ENCODE results near the gene POLG. TPM values are rescaled to one million over a fixed set of nuclear protein-coding genes. Genes with fewer than 3 reads are reported as not detected.
"Not testable (repeated sequence)": the region's sequence is repeated elsewhere in the genome, so short reads cannot be mapped to it uniquely, and the experiment has no call there.

The POLG gene
- total RNA-seq, 1 donor from 2014 or later: 69.3 TPM

DNA sequence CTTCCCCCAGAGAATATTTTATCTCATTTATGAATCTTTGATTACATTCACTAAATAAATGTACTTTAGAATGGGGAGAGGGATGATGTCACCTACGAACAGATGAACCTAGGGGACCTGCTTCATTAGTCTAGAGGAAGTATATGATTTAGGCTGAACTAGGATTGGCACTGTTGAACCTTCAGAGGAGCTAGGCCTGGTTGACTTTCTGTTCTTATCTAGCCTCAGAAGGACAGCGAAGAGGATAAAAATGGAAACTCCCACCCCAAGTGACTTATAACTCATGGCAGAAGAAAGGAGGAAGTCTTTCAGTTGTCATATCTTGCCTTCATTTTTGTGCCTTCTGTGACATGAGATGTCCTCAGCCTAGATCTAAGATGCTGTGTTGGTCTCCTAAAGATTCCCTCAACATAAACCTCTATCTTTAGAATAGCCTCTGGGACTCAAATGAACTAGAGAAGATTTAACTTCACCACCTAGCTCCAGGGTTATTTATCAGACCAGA lies 42.6 kb downstream of the POLG start:
- DNase-seq (ENCODE audit: low spot score, unreplicated experiment): no peak
- H3K9me3 Mint-ChIP-seq (ENCODE audit: low read depth): no peaks in the 10 kb centered on the region
- H3K36me3 Mint-ChIP-seq (ENCODE audit: insufficient read depth): peaks cover 31% of the 10 kb centered on the region
- H3K27me3 Mint-ChIP-seq: no peaks in the 10 kb centered on the region
- H3K4me3 Mint-ChIP-seq (ENCODE audit: low read depth): no peak overlapping the region
- no peak overlapping the region for H3K27ac Mint-ChIP-seq
- no peaks in the 10 kb centered on the region for H3K4me1 Mint-ChIP-seq (ENCODE audit: low read depth)
- TF ChIP-seq, protein P1, sequence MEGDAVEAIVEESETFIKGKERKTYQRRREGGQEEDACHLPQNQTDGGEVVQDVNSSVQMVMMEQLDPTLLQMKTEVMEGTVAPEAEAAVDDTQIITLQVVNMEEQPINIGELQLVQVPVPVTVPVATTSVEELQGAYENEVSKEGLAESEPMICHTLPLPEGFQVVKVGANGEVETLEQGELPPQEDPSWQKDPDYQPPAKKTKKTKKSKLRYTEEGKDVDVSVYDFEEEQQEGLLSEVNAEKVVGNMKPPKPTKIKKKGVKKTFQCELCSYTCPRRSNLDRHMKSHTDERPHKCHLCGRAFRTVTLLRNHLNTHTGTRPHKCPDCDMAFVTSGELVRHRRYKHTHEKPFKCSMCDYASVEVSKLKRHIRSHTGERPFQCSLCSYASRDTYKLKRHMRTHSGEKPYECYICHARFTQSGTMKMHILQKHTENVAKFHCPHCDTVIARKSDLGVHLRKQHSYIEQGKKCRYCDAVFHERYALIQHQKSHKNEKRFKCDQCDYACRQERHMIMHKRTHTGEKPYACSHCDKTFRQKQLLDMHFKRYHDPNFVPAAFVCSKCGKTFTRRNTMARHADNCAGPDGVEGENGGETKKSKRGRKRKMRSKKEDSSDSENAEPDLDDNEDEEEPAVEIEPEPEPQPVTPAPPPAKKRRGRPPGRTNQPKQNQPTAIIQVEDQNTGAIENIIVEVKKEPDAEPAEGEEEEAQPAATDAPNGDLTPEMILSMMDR (IDR thresholded peaks at IDR 0.05; ENCODE audit: unreplicated experiment): no peak

DNA sequence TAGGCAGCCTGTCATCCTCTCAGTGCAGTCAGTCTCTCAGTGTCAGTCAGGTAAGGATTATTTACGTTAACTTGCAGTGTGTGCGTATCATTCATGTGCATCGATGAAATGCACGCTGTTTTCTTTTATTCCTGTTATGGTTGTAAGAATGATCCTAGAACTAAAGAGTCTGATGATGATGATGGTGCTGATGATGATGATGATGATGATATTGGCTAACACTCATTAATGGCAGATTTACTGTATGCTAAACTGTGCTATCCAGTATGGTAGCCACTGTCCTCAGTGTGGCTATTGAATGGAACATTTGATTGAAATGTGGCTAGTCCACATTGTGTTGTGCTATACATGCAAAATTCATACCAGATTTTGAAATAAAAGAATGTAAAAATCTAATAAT lies 51.4 kb downstream of the POLG start:
- peaks cover 22% of the 10 kb centered on the region for H3K36me3 Mint-ChIP-seq (ENCODE audit: insufficient read depth)
- H3K27ac Mint-ChIP-seq: no peak overlapping the region
- DNase-seq (ENCODE audit: low spot score, unreplicated experiment): no peak
- H3K27me3 Mint-ChIP-seq: no peaks in the 10 kb centered on the region
- H3K4me3 Mint-ChIP-seq (ENCODE audit: low read depth): no peak overlapping the region
- TF ChIP-seq, protein P1 (IDR thresholded peaks at IDR 0.05; ENCODE audit: unreplicated experiment): no peak
- peaks cover 4% of the 10 kb centered on the region for H3K9me3 Mint-ChIP-seq (ENCODE audit: low read depth)
- H3K4me1 Mint-ChIP-seq (ENCODE audit: low read depth): no peaks in the 10 kb centered on the region

DNA sequence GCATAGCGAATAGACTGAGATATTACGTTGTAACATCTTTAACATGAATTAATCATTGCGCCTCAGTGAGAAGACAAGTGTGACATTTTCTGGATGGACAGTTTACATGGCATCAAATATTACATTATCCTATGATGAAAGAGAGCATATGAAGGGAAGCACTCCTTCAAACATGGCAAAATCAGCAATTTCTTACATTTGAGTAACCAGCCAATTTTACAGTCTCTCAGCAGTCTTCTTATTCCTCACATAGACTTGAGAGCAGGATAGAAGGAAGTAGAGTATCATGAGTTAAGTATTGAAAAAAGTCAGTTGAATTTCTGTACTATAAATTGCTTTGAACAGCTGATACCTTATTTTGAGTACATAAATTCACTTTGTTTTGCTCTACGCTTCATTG lies 52.0 kb downstream of the POLG start:
- Mint-ChIP-seq H3K27me3 (no peaks in the 10 kb centered on the region), H3K4me3 (ENCODE audit: low read depth) (no peak overlapping the region), H3K27ac (no peak overlapping the region), H3K36me3 (ENCODE audit: insufficient read depth) (peaks cover 21% of the 10 kb centered on the region), H3K4me1 (ENCODE audit: low read depth) (no peaks in the 10 kb centered on the region), H3K9me3 (ENCODE audit: low read depth) (peaks cover 4% of the 10 kb centered on the region)
- TF ChIP-seq, protein P1 (IDR thresholded peaks at IDR 0.05; ENCODE audit: unreplicated experiment): no peak
- no peak for DNase-seq (ENCODE audit: low spot score, unreplicated experiment)

DNA sequence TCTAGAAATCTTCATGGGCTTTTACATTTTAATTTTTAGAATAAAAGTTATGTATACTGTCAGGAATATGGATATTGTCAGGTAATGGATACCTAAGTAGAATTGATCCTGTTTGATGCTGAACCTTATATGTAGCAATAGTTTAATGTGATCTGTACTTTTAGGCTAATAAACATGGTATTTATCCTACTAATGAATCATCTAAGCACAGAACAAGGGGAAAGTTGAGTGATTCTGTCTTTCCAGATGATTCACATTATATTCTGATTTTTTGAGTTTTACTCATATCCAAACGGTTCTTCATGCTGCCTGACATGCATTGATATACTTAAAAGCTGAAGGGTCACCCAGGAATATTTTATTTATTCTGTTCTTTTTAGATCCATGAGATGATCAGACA lies 56.3 kb downstream of the POLG start:
- no peaks in the 10 kb centered on the region for H3K9me3 Mint-ChIP-seq (ENCODE audit: low read depth)
- no peak for DNase-seq (ENCODE audit: low spot score, unreplicated experiment)
- no peaks in the 10 kb centered on the region for H3K4me1 Mint-ChIP-seq (ENCODE audit: low read depth)
- no peak overlapping the region for H3K27ac Mint-ChIP-seq
- no peak overlapping the region for H3K4me3 Mint-ChIP-seq (ENCODE audit: low read depth)
- peaks cover 4% of the 10 kb centered on the region for H3K36me3 Mint-ChIP-seq (ENCODE audit: insufficient read depth)
- TF ChIP-seq, protein P1 (IDR thresholded peaks at IDR 0.05; ENCODE audit: unreplicated experiment): no peak
- H3K27me3 Mint-ChIP-seq: no peaks in the 10 kb centered on the region

DNA sequence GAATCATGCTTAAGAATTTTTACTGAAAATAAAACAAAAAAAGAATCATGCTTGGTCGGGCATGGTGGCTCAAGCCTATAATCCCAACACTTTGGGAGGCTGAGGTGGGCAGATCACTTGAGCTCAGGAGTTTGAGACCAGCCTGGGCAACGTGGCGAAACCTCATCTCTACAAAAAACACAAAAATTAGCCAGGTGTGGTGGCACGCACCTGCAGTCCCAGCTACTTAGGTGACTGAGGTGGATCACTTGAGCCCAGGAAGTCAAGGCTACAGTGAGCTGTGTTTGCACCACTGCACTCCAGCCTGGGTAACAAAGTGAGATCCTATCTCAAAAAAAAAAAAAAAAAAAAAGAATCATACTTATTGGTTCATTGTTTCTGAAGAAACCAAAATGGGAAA lies 57.3 kb downstream of the POLG start:
- H3K27me3 Mint-ChIP-seq; H3K27ac Mint-ChIP-seq; H3K4me1 Mint-ChIP-seq (ENCODE audit: low read depth); H3K9me3 Mint-ChIP-seq (ENCODE audit: low read depth); DNase-seq (ENCODE audit: low spot score, unreplicated experiment); H3K4me3 Mint-ChIP-seq (ENCODE audit: low read depth); H3K36me3 Mint-ChIP-seq (ENCODE audit: insufficient read depth): not testable (repeated sequence)

Small RNA genes within 50 kb of the gene (microRNA-seq; reads per million reads assigned to microRNA genes)
- gene MIR6766 (ENCODE audit: borderline number of aligned reads, unreplicated experiment): not detected
- gene MIR9-3 (ENCODE audit: borderline number of aligned reads, unreplicated experiment): not detected

Other genes starting within 250 kb of the POLG start
- gene ABHD2, start 246.4 kb downstream of the POLG start, total RNA-seq: 53.1 and 54.4 TPM in 2 replicates
- gene RLBP1, start 113.2 kb downstream of the POLG start, total RNA-seq: not detected in 2 replicates
- gene FANCI, start 90.8 kb downstream of the POLG start, total RNA-seq: 66.5 and 74.0 TPM in 2 replicates
- not detected in 2 replicates for gene RHCG, start 161.8 kb upstream of the POLG start, total RNA-seq
- gene TICRR, start 240.6 kb upstream of the POLG start, total RNA-seq: 13.9 and 14.7 TPM in 2 replicates

Data from progenitor cell of endocrine pancreas (in vitro differentiated cells).